Measurements from ENCODE around the gene BDNF. TPM values are rescaled to one million over a fixed set of nuclear protein-coding genes. Genes with fewer than 3 reads are reported as not detected.

BDNF gene
- total and polyA plus RNA-seq, 8 donors: 0.04 to 0.15 (median 0.09) TPM

DNA sequence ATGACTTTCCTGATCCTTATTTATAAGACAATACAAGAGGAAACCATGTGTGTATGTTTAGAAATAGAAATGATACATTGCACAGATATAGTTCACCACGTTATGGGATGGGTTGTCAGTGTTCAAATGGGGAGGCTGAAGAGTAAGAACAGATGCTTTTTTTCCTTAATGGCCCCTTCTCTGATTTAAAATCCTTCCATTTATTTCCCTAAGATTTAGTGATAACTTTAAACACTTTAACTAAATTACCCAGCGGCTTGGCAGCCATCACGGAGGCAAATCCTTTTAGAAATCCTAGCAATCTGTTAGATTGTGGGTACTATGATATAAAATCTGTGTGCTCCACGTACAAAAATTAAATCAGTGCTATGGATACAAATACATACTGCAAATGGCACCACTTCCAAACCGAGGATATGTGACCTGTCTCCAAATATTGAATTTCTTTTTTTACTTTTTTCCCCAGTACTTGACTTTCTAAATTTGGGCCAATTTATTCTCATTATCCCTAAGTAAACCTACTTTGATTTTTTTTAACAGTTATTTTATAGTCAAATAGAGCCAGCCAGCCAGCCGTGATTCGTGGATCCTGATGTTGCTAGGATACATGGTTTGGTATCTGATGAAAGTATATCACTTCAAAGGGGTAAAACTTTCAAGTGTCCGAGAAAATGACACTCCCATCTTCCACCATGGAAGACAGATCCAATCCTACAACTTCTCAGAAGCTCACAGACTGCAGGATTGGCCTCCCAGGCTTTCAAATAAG lies 46.1 kb downstream of the BDNF start:
- DNase-seq (no peak), ATAC-seq (no peak), FAIRE-seq (no peak)
- Histone ChIP-seq H3K27ac (no peak overlapping the region), H3K36me3 (no peaks in the 10 kb centered on the region), H3K27me3 (no peaks in the 10 kb centered on the region), H3K4me3 (no peak overlapping the region), H3K9me3 (no peaks in the 10 kb centered on the region), H3K4me1 (no peaks in the 10 kb centered on the region)
- TF ChIP-seq, protein P1, sequence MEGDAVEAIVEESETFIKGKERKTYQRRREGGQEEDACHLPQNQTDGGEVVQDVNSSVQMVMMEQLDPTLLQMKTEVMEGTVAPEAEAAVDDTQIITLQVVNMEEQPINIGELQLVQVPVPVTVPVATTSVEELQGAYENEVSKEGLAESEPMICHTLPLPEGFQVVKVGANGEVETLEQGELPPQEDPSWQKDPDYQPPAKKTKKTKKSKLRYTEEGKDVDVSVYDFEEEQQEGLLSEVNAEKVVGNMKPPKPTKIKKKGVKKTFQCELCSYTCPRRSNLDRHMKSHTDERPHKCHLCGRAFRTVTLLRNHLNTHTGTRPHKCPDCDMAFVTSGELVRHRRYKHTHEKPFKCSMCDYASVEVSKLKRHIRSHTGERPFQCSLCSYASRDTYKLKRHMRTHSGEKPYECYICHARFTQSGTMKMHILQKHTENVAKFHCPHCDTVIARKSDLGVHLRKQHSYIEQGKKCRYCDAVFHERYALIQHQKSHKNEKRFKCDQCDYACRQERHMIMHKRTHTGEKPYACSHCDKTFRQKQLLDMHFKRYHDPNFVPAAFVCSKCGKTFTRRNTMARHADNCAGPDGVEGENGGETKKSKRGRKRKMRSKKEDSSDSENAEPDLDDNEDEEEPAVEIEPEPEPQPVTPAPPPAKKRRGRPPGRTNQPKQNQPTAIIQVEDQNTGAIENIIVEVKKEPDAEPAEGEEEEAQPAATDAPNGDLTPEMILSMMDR (IDR thresholded peaks at IDR 0.05): no peak
- intact Hi-C loops (cut with DNase I): no loop called here
- WGBS, 2 donors: 85 to 86% methylated on average over 8 of the region's 8 CpGs

DNA sequence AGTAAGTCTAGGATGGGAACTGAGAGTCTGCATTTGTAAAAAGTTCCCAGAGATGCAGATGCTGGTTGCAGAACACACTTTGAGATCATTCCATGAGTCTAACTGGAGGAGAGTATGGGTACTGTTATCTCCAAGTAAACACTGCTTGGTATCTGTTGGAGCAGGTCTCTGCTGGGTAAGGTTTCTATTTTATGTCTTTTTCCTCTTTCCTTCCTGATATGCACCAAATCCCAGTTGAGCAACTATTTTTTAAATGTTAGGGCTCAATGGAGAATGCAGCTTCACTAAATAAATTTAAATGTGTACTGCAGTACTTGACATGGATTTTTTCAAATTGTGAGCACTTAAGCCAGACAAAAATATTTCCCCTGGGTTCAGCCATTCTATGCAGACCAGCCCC lies 48.5 kb downstream of the BDNF start:
- Histone ChIP-seq H3K4me1 (no peaks in the 10 kb centered on the region), H3K27ac (no peak overlapping the region), H3K9me3 (no peaks in the 10 kb centered on the region), H3K4me3 (no peak overlapping the region), H3K27me3 (no peaks in the 10 kb centered on the region), H3K36me3 (no peaks in the 10 kb centered on the region)
- ATAC-seq (no peak), DNase-seq (no peak), FAIRE-seq (no peak)
- TF ChIP-seq, protein P1 (IDR thresholded peaks at IDR 0.05): no peak
- intact Hi-C loops (cut with DNase I): no loop called here

DNA sequence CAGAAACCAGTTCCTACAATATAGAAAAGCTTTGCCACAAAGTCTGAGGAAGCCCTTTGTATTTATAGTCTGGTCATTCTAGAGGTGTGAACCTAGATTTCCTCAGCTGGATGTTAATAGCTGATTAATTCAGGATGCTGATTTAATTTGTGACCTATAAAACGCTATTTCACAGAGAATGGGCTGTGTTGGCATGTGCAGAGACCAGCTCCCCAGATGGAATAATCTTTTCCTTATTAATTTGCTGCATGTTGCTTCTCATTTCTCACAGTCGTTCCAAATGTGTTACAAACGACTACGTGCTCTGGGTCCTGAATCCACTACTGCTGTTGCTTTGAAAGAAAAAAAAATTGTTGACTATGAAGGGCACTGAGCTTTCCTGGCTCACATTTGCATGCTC lies 49.3 kb downstream of the BDNF start:
- H3K9me3 ChIP-seq: no peaks in the 10 kb centered on the region
- DNase-seq (no peak), ATAC-seq (no peak), FAIRE-seq (no peak)
- 50 to 56% methylated on average over 4 of the region's 4 CpGs for WGBS, 2 donors
- TF ChIP-seq, protein P1 (IDR thresholded peaks at IDR 0.05): no peak
- H3K27ac ChIP-seq: no peak overlapping the region
- H3K4me1 ChIP-seq: no peaks in the 10 kb centered on the region
- intact Hi-C loops (cut with DNase I): no loop called here
- H3K36me3 ChIP-seq: no peaks in the 10 kb centered on the region
- H3K4me3 ChIP-seq: no peak overlapping the region
- H3K27me3 ChIP-seq: no peaks in the 10 kb centered on the region

DNA sequence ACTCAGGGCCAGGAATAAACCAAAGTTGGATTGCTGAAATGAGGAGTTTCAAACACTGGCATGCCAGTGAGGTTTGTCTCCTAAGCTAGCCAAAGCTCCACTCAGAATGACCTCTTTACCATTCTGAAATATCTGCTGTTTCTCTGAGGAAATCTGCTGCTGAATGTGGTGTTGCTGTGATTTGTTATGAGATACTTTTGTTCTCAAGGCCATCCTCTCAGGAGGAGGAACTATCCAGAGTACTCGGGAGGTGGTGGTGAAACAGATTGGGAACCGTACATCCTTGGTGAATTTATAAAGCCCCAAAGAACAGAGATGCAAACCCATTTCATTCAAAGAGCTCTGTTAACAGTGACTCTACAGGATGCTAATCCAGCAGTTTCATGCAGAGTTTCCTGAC lies 50.5 kb downstream of the BDNF start:
- 67 to 77% methylated on average over 2 of the region's 2 CpGs for WGBS, 2 donors
- FAIRE-seq (no peak), ATAC-seq (no peak), DNase-seq (no peak)
- no peaks in the 10 kb centered on the region for H3K36me3 ChIP-seq
- intact Hi-C loops (cut with DNase I): no loop called here
- no peak overlapping the region for H3K4me3 ChIP-seq
- no peak overlapping the region for H3K27ac ChIP-seq
- no peaks in the 10 kb centered on the region for H3K4me1 ChIP-seq
- no peaks in the 10 kb centered on the region for H3K9me3 ChIP-seq
- TF ChIP-seq, protein P1 (IDR thresholded peaks at IDR 0.05): no peak
- no peaks in the 10 kb centered on the region for H3K27me3 ChIP-seq

DNA sequence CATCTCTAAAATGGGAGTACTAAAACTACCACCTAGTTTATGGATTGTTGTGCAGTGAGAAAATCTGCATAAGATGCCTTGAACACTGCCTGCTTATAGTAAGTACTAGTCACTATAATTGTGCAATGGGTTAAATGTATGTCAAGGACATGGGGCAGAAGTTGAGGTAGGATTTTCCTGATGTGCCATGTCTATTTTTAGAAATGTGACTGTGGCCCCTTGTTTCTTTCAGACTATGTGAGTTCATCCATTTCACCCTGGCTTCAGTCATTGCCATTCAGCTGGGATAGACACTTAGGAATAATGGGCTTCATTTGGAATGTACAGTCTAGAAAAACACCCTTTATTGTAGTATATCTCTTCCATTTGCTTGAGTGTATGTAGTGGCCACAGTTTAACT lies 51.4 kb downstream of the BDNF start:
- Histone ChIP-seq H3K27ac (no peak overlapping the region), H3K4me1 (no peaks in the 10 kb centered on the region), H3K9me3 (no peaks in the 10 kb centered on the region), H3K36me3 (no peaks in the 10 kb centered on the region), H3K27me3 (no peaks in the 10 kb centered on the region), H3K4me3 (no peak overlapping the region)
- DNase-seq (no peak), FAIRE-seq (no peak), ATAC-seq (no peak)
- TF ChIP-seq, protein P1 (IDR thresholded peaks at IDR 0.05): no peak
- intact Hi-C loops (cut with DNase I): no loop called here

Measured in pancreas (tissue), 10 donors.